Ecto neural progenitor cell (in vitro differentiated cells): Measurements from ENCODE around the gene MYH9.

Experiments
- DNase-seq: peaks from one replicate; pipeline ENCODE4 v3.0.0-alpha.2; 2018; ENCODE audit warnings: low spot score

MYH9 gene

DNA sequence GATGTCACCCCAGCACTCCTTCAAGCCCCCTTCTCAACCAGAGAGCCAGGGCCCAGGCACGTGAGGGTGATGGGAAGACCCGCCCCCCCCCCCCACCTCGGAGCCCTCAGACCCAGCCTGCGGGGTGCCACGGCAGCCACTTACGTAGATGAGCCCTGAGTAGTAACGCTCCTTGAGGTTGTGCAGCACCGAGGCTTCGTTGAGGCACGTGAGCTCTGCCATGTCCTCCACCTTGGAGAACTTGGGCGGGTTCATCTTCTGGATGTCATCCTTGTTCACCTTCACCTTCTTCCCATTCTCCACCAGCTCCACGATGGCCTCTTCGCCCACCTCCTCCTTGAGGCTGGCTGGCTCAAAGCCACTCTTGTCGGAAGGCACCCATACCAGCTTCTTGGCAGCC, 39.0 kb downstream of the MYH9 start:
- DNase-seq = no peak

DNA sequence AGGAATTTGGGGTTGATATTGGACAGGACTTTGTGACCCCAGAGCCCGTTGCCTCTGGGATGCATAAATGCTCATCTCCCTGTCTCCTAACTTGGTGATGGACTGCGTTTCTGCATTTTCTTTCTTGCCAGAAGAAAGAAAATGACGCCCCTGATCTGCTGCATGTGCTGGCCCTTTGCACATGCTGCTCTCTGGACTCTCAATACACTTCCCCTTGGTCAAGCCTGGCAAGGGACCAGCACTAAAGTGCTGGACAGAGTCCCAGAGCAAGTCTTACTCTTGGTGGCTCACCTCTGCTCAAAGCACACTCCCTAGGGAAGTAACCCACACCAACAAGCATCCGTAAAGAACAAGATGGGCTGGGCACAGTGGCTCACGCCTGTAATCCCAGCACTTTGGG, 40.7 kb downstream of the MYH9 start:
- no peak for DNase-seq

GRCh38 chr22:36344106-36344827, 43.5 kb downstream of the MYH9 start:
- no peak for DNase-seq

- no peak for DNase-seq
These were observed 44.1 kb downstream of the MYH9 start for GRCh38 chr22:36343720-36344105.

DNA sequence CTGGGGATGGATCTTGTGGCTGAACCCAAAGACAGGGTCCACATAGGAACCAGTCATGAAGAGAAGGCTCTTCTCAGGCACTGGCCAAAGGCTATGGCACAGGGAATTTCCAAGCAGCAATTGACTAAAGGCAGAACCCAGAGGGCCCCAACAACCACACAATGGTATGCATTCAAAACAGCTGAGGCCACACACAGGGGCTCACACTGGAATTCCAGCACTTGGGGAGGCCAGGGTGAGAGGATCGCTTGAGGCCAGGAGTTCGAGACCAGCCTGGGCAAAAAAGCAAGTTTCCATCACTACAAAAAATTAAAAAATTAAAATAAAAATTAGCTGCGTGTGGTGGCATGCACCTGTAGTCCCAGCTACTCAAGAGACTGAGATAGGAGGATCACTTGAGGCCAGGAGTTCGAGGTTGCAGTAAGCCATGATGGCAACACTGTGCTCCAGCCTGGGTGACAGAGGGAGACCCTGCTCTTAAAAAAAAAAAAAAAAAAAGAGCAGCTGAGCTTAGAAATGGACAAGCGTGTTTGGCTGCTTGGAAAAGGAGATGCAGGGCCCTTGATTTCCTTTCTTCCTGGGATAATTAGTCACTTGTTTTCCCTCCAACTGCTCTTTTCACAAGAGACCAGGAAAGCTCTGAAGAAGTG, 44.6 kb downstream of the MYH9 start:
- no peak for DNase-seq

DNA sequence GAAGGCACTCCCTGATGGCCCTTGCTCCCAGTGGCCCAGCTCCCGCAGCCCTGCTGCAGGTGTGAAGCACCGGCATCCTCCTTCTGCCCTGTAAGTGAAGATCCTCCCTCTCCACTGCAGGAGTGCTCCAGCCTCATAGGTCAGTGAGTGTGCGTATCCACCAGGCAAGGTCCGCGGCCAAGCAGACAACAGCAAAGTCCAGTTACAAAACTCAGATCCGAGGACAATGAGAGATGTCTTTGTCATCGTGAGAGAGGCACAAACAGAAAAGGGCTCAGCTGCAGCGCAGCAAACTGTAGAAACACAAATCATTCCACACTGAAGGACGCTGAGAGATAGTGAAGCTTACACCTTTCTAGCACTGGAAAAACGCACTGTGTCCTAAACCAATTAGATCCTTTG, 46.1 kb downstream of the MYH9 start:
- no peak for DNase-seq

DNA sequence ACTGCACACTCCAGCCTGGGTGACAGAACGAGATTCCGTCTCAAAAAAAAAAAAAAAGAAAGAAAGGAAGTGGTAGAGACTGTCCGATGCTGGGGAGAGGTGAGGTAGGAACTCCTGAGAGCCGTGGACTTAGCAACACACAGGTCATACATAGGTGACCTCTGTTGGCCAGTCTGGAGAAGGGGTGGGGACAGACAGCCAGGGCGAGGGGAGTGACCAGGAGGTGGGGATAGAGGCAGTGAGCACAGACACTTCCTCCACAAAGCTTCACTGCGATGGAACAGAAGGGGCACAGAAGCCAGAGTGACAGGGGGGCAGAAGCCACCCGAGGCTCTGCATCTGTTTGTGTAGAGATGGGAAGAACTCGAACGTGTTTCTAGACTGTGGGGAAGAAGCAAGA, 47.1 kb downstream of the MYH9 start:
- DNase-seq = no peak

DNA sequence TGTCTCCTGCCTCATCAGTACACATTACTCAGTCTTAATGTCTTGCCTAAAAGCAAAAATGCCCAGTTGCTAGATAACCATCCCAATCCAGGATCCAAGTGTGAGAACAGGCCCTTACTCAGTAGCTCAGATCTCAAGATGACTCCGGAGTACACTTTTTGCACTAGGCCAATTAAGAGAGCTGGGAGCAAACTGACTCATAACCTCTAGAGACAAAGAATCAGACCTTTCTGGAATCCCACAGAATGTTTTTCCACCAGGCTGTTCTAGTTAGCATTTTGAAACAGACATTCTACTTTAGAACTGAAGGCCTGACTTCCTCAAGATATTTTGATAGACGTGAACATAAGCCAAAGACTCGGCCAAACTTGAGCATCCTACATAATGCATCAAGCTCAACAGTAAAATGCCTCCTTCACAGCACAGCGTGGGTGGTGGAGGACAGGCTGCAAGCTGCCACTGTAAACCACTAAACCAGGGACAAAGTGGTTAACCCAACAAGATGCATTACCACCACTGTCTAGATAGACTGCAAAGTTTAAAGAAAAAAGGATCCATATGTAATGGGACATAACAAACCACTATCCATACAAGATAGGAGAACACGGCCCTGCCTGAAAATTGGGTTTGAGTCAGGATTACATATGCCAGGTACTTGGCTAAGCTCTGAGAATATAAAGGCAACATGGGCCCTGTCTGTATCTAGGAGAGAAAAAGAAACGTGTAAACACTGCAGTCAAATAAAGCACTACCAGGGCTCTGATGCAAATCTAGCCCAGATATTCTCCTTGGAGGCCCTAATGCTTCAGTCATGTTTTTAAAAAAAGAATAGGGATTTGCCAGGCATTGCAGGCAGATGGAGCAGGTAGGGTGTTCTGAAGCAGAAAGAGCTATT, 48.3 kb downstream of the MYH9 start:
- DNase-seq = no peak

DNA sequence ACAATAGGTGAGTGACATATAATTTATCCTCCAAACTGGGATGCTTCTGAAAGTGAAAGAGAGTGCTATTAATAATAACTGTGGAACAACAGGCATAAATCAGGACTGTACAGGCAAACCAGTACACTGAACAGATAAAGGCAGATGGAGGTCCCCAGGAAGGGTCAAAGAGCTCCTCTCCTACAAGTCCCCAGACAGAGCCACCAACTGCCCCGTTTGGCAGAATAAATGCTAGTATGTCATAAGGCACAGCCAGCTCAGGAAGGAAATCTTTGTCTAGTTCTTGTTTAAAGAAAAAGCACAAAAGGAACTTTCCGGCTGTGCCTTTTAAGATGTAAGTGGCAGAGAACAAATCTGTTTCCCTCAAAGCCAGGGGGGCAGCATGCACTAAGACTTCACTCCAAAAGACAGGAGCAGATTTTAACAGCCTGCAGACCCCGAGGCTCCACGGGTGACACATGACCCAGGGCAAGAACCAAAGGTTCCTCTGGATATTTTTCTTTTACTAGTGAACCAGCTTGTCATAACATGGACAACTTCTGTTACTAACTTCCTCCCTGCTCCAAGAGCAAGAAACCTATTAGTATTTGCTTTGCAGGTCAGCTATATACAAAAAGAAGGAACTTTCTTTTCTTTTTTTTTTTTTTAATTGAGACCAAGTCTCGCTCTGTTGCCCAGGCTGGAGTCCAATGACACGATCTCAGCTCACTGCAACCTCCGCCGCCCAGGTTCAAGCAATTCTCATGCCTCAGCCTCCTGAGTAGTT, 50.2 kb downstream of the MYH9 start:
- no peak for DNase-seq

GRCh38 chr22:36336246-36337182, 51.3 kb downstream of the MYH9 start:
- no peak for DNase-seq

DNA sequence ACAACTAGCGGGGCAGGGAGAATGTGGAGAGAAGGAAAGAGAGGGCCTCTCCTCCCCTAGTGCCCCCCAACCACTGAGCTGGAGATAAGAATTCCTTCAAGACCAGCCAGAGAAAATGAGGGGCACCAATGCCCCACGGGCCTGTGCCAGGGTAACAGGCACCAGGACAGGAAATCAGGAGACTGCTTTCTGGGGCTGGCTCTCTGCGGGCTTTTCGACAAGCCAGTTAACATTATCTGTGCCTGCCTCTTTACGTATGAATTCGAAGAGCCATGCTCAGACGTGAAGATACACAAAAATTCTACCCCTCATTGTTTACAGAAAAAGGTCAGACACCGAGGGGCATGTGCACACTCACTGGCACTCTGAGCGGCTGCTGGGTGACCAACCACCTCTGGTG, 52.1 kb downstream of the MYH9 start:
- DNase-seq = no peak

DNA sequence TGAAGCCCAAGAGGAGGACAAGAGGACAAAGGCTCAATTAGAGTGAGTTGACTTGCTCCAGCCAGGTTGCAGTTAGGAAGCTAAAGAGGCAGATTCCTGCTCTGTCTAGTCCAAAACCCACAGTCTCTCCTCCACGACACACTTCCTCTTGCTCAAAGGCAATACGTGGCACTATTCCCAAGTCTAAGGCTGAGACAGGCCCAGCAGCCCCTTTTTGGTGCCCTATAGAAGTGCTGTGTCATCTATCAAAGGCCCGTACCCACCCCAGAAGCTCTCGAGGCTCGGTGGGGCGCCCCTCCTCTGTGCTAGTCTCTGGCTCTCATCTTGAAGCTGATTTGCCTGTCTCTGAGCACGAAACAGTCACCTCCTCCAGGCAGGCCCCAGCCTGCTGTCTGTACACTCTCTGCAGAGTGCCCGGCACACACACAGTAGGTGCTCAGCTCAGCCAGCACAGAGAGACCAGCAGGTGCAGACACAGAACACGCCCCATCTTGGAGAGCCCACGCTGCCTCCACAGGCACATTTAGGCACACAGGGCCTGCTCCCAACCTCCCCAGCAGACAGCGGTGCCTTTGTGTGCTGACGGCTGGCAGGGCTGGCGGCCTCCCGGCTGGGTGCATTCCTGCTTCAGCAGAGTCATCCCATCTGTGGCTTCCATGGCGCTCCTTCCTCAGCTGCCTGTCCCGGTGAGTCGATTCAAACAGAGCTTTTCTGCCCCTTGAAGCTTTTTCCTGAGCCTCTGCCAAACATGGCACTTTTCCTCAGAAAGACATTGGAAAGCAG, 52.8 kb downstream of the MYH9 start:
- no peak for DNase-seq

GRCh38 chr22:36334081-36334820, 53.5 kb downstream of the MYH9 start:
- no peak for DNase-seq

- DNase-seq = no peak
These were observed 54.1 kb downstream of the MYH9 start for GRCh38 chr22:36333644-36334043.

- DNase-seq = no peak
These were observed 55.0 kb downstream of the MYH9 start for GRCh38 chr22:36332623-36333332.

DNA sequence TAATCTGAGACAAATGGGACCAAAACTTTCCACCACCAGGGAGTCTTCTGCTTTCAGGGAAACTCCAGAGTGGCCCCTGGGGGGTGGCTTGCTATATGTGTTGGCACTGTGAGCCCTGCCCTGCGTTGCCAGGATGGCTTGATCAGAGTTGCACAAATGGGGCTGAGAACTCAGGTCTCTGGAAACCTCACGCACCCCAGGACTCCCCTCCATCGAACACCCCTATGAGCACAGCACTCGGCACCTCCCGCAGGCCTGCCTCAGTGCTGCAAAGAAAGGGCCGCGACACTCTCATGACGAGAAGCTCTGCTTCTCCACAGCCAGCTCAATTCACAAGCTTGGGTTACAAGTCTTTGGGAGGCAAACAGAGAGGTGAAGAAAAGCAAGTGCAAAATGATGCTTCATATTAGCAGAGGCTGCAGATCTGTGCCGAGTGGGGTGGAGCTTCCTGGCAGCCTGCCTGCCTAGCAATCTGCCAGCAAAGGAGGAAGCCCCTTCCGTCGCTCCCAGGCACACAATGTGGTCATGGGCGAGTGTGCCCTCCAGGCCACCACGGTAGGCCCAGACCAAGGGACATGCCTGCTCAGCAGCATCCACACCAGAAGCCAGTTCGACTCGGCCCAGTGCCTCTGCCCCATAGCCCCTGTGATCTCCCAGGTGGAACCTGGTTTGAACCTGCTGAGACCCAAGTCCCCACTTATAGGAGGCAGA, 55.7 kb downstream of the MYH9 start:
- no peak for DNase-seq

DNA sequence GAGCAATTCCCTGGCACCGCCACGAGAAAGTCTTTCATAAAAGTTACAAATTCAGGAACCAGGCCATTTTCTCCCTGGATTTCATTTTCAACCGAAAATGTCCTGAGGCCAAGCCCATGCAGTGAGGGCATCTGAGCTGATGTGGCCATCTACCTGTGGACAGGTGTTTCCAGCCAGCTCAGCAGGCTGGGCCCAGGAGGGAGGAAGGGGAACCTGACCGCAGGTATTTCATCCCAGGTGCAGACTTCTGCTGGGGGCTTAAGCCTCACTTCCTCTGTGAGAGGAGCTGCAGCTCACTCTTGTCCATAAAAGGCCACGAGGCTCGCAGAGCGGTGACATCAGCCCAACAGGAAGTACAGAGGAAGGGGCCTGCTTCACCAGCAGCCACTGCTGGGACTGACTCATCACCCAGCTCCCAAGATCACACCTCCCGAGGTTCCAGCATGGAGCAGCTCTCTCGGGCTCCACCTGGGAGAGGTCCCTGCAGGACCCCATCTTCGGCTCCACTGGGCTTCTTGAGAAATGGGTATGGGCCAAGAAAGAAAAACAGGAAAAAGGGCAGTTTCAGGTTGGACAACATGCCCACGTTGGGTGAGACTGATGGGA, 56.4 kb downstream of the MYH9 start:
- DNase-seq = no peak
